ENCODE data around the gene DTYMK.

DTYMK gene

GRCh38 chr2:241654551-241654950, 32.1 kb downstream of the DTYMK start:
- Histone ChIP-seq H3K4me3 (ENCODE audit: low read depth, low read length, poor library complexity, severe bottlenecking) (no peak overlapping the region), H3K4me1 (ENCODE audit: insufficient read depth, low read length, severe bottlenecking) (no peaks in the 10 kb centered on the region), H4K20me1 (ENCODE audit: insufficient read depth, low read length) (no peaks in the 10 kb centered on the region), H3K4me2 (ENCODE audit: low read length) (no peak overlapping the region), H3K9ac (ENCODE audit: low read length) (no peak overlapping the region), H3K27me3 (ENCODE audit: insufficient read depth, low read length) (no peaks in the 10 kb centered on the region), H3K9me3 (ENCODE audit: low read length) (no peaks in the 10 kb centered on the region), H3K27ac (ENCODE audit: low read depth, low read length, poor library complexity, severe bottlenecking) (no peak overlapping the region), H2AFZ (ENCODE audit: low read length) (no peak overlapping the region), H3K9me2 (ENCODE audit: low read depth, low read length) (no peaks in the 10 kb centered on the region), H3F3A (ENCODE audit: insufficient read depth, low read length) (no peaks in the 10 kb centered on the region), H3K79me2 (ENCODE audit: insufficient read depth, low read length) (no peaks in the 10 kb centered on the region), H3K36me3 (ENCODE audit: insufficient read depth, low read length) (peaks cover 74% of the 10 kb centered on the region)
- TF ChIP-seq EZH2 (IDR thresholded peaks at IDR 0.05; ENCODE audit: borderline replicate concordance, low read length), result no peak
- TF ChIP-seq, protein P1, sequence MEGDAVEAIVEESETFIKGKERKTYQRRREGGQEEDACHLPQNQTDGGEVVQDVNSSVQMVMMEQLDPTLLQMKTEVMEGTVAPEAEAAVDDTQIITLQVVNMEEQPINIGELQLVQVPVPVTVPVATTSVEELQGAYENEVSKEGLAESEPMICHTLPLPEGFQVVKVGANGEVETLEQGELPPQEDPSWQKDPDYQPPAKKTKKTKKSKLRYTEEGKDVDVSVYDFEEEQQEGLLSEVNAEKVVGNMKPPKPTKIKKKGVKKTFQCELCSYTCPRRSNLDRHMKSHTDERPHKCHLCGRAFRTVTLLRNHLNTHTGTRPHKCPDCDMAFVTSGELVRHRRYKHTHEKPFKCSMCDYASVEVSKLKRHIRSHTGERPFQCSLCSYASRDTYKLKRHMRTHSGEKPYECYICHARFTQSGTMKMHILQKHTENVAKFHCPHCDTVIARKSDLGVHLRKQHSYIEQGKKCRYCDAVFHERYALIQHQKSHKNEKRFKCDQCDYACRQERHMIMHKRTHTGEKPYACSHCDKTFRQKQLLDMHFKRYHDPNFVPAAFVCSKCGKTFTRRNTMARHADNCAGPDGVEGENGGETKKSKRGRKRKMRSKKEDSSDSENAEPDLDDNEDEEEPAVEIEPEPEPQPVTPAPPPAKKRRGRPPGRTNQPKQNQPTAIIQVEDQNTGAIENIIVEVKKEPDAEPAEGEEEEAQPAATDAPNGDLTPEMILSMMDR (IDR thresholded peaks at IDR 0.05; ENCODE audit: low read length), result no peak

DNA sequence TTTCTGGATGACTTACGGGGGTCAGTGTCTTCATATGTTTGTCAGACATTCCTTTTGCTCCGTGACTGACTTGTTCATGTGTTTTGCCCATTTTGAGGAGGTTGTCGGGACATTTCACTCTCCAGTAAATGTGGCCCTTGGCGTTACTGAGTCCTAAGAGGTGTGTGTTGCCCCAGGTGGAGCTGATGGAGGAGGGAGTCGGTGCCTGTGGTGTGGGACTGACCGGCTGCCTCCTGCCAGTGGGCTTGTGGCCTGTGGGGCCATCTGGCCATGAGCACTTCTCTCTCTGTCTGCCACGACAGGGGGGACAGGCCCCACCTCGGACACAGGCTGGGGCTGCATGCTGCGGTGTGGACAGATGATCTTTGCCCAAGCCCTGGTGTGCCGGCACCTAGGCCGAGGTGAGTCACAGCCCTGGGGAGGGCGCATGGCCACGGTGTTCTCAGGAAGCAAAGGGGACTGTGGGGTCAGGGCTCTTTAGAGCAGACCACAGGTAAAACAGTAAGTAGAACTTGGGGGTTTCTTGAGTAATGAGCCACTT, 33.3 kb downstream of the DTYMK start:
- Histone ChIP-seq H3K9me3 (ENCODE audit: low read length) (no peaks in the 10 kb centered on the region), H3K4me3 (ENCODE audit: low read depth, low read length, poor library complexity, severe bottlenecking) (no peak overlapping the region), H4K20me1 (ENCODE audit: insufficient read depth, low read length) (no peaks in the 10 kb centered on the region), H3K79me2 (ENCODE audit: insufficient read depth, low read length) (no peaks in the 10 kb centered on the region), H3K9me2 (ENCODE audit: low read depth, low read length) (no peaks in the 10 kb centered on the region), H3K36me3 (ENCODE audit: insufficient read depth, low read length) (peaks cover 67% of the 10 kb centered on the region), H3K27ac (ENCODE audit: low read depth, low read length, poor library complexity, severe bottlenecking) (no peak overlapping the region), H3K4me1 (ENCODE audit: insufficient read depth, low read length, severe bottlenecking) (no peaks in the 10 kb centered on the region), H3K9ac (ENCODE audit: low read length) (no peak overlapping the region), H2AFZ (ENCODE audit: low read length) (no peak overlapping the region), H3F3A (ENCODE audit: insufficient read depth, low read length) (no peaks in the 10 kb centered on the region), H3K27me3 (ENCODE audit: insufficient read depth, low read length) (no peaks in the 10 kb centered on the region), H3K4me2 (ENCODE audit: low read length) (no peak overlapping the region)
- no peak for TF ChIP-seq EZH2 (IDR thresholded peaks at IDR 0.05; ENCODE audit: borderline replicate concordance, low read length)
- TF ChIP-seq, protein P1 (IDR thresholded peaks at IDR 0.05; ENCODE audit: low read length), result no peak

- Histone ChIP-seq H3K9ac (ENCODE audit: low read length) (no peak overlapping the region), H3K79me2 (ENCODE audit: insufficient read depth, low read length) (no peaks in the 10 kb centered on the region), H3K36me3 (ENCODE audit: insufficient read depth, low read length) (peaks cover 64% of the 10 kb centered on the region), H2AFZ (ENCODE audit: low read length) (no peak overlapping the region), H3K27me3 (ENCODE audit: insufficient read depth, low read length) (no peaks in the 10 kb centered on the region), H3K4me2 (ENCODE audit: low read length) (no peak overlapping the region), H3K4me3 (ENCODE audit: low read depth, low read length, poor library complexity, severe bottlenecking) (no peak overlapping the region), H3F3A (ENCODE audit: insufficient read depth, low read length) (no peaks in the 10 kb centered on the region), H3K9me3 (ENCODE audit: low read length) (no peaks in the 10 kb centered on the region), H3K9me2 (ENCODE audit: low read depth, low read length) (no peaks in the 10 kb centered on the region), H3K27ac (ENCODE audit: low read depth, low read length, poor library complexity, severe bottlenecking) (no peak overlapping the region), H3K4me1 (ENCODE audit: insufficient read depth, low read length, severe bottlenecking) (no peaks in the 10 kb centered on the region), H4K20me1 (ENCODE audit: insufficient read depth, low read length) (no peaks in the 10 kb centered on the region)
- no peak for TF ChIP-seq EZH2 (IDR thresholded peaks at IDR 0.05; ENCODE audit: borderline replicate concordance, low read length)
- TF ChIP-seq, protein P1 (IDR thresholded peaks at IDR 0.05; ENCODE audit: low read length), result no peak
Observed at GRCh38 chr2:241652722-241653121, 33.9 kb downstream of the DTYMK start.
